Measurements from ENCODE around the gene PNMT.

GRCh38 chr17:39701012-39701783 is 32.9 kb downstream of the PNMT start:
- TF ChIP-seq EP300 (IDR thresholded peaks at IDR 0.05; ENCODE audit: borderline replicate concordance in 1 of 2, low read depth in 1 of 2, low read length in 1 of 2) (no peak), CTCF (IDR thresholded peaks at IDR 0.05) (no peak), GABPA (IDR thresholded peaks at IDR 0.05; ENCODE audit: low read depth) (no peak), POLR2AphosphoS5 (IDR thresholded peaks at IDR 0.05; ENCODE audit: low read depth, low read length) (no peak), EZH2phosphoT487 (IDR thresholded peaks at IDR 0.05; ENCODE audit: borderline replicate concordance, low read depth) (no peak), RFX5 (IDR thresholded peaks at IDR 0.05; ENCODE audit: low read length) (no peak), RAD21 (IDR thresholded peaks at IDR 0.05; ENCODE audit: low read length) (no peak), PBX3 (IDR thresholded peaks at IDR 0.05) (no peak), RXRA (IDR thresholded peaks at IDR 0.05; ENCODE audit: borderline replicate concordance, low read depth) (no peak), GATA2 (CRISPR knock-in tag; IDR thresholded peaks at IDR 0.05) (no peak), SIN3A (IDR thresholded peaks at IDR 0.05; ENCODE audit: borderline replicate concordance, low read depth, low read length) (no peak), MAX (IDR thresholded peaks at IDR 0.05; ENCODE audit: low read depth) (no peak), FOXJ3 (CRISPR knock-in tag; IDR thresholded peaks at IDR 0.05) (no peak), REST (IDR thresholded peaks at IDR 0.05; ENCODE audit: low read depth, low read length) (no peak)
